IMR-90 (cell line): ENCODE data around the gene PQBP1. TPM values are rescaled to one million over a fixed set of nuclear protein-coding genes. Genes with fewer than 3 reads are reported as not detected.

Experiments
- ATAC-seq: fragments of 200-7000 bp; cut with Tn5 transposase; 2 replicates; pipeline ENCODE4 v1.9.1; 2020; ENCODE audit warnings: low read depth, mild to moderate bottlenecking, moderate library complexity
- BruUV-seq: library from RNA; stranded (reverse); fragments of 400-500 nt; replicated peaks from 2 replicates; lab custom pipeline; 2021; lab: Mats Ljungman, UMichigan
- CTCF ChIA-PET: fragments of 300-600 bp; formaldehyde crosslinking; extraction: SDS; loops from one replicate; lab custom pipeline; 2021; ENCODE audit warnings: antibody characterized with exemption; lab: Yijun Ruan, JAX
- POLR2A ChIA-PET: fragments of 300-600 bp; sonication (Branson Sonifier 250); formaldehyde crosslinking; loops from one replicate; lab custom pipeline; 2022; ENCODE audit warnings: antibody characterized with exemption; ENCODE audit not compliant: unreplicated experiment; lab: Charles Lee
- DNase-seq: peaks from one replicate; pipeline ENCODE4 v3.0.0; 2013
- H2AFZ ChIP-seq: replicated peaks from 2 replicates; pipeline ENCODE3; 2013; ENCODE audit warnings: low read length, mild to moderate bottlenecking; ENCODE audit not compliant: poor library complexity
- H2AK5ac ChIP-seq: 2 replicates; pipeline ENCODE4 v1.6.1; 2013; ENCODE audit warnings: low read depth, low read length, inconsistent platforms
- H2AK9ac ChIP-seq: replicated peaks from 2 replicates; pipeline ENCODE3; 2013; ENCODE audit warnings: mild to moderate bottlenecking, low read depth, low read length, moderate library complexity; ENCODE audit not compliant: poor library complexity
- H2BK120ac ChIP-seq: 2 replicates; pipeline ENCODE4 v1.6.1; 2013; ENCODE audit warnings: low read depth, low read length, inconsistent platforms
- H2BK15ac ChIP-seq: 3 replicates; pipeline ENCODE4 v1.6.1; 2013; ENCODE audit warnings: low read depth, low read length, inconsistent platforms
- H2BK20ac ChIP-seq: 2 replicates; pipeline ENCODE4 v1.6.1; 2013; ENCODE audit warnings: low read depth, mild to moderate bottlenecking, inconsistent platforms, low read length, moderate library complexity
- H2BK5ac ChIP-seq: 2 replicates; pipeline ENCODE4 v1.6.1; 2013; ENCODE audit warnings: mild to moderate bottlenecking, low read depth, low read length, inconsistent platforms; ENCODE audit not compliant: poor library complexity, severe bottlenecking
- H3K14ac ChIP-seq: replicated peaks from 2 replicates; pipeline ENCODE4 v1.6.1; 2013; ENCODE audit warnings: low read depth, low read length, inconsistent platforms
- H3K18ac ChIP-seq: 2 replicates; pipeline ENCODE4 v1.6.1; 2013; ENCODE audit warnings: low read depth, low read length, control low read depth
- H3K23ac ChIP-seq: 2 replicates; pipeline ENCODE4 v1.6.1; 2013; ENCODE audit warnings: low read depth, low read length, inconsistent platforms
- H3K27ac ChIP-seq: 2 replicates; pipeline ENCODE4 v1.5.1; 2013; ENCODE audit warnings: mild to moderate bottlenecking, control low read depth, low read length; ENCODE audit not compliant: insufficient read depth
- H3K27me3 ChIP-seq: 2 replicates; pipeline ENCODE4 v1.6.1; 2013; ENCODE audit warnings: low read length; ENCODE audit not compliant: control insufficient read depth, insufficient read depth
- H3K36me3 ChIP-seq: 2 replicates; pipeline ENCODE4 v1.6.1; 2013; ENCODE audit warnings: low read length, mixed read lengths; ENCODE audit not compliant: control insufficient read depth, insufficient read depth
- H3K4ac ChIP-seq: 2 replicates; pipeline ENCODE4 v1.6.1; 2013; ENCODE audit warnings: low read depth, low read length, inconsistent platforms
- H3K4me1 ChIP-seq: 2 replicates; pipeline ENCODE4 v1.6.1; 2013; ENCODE audit warnings: low read length, mixed read lengths; ENCODE audit not compliant: control insufficient read depth, insufficient read depth
- H3K4me2 ChIP-seq: 2 replicates; pipeline ENCODE4 v1.6.1; 2013; ENCODE audit warnings: low read depth, mild to moderate bottlenecking, control low read depth, low read length, moderate library complexity
- H3K4me3 ChIP-seq: 2 replicates; pipeline ENCODE4 v1.5.1; 2013; ENCODE audit warnings: low read depth, mild to moderate bottlenecking, control low read depth, low read length, moderate library complexity; ENCODE audit not compliant: insufficient read depth
- H3K56ac ChIP-seq: 2 replicates; pipeline ENCODE4 v1.6.1; 2013; ENCODE audit warnings: low read length, inconsistent platforms; ENCODE audit not compliant: insufficient read depth; ENCODE audit errors: extremely low read depth
- H3K79me1 ChIP-seq, 2 experiments: 2 replicates each; pipeline ENCODE4 v1.6.1; 2013; ENCODE audit warnings: low read length in 2 of 2, inconsistent platforms in 1 of 2, low read depth in 1 of 2
- H3K9ac ChIP-seq: 2 replicates; pipeline ENCODE4 v1.6.1; 2013; ENCODE audit warnings: low read depth, low read length, control low read depth
- H3K9me1 ChIP-seq: 2 replicates; pipeline ENCODE4 v1.6.1; 2013; ENCODE audit warnings: low read length, inconsistent platforms; ENCODE audit not compliant: insufficient read depth
- H3K9me3 ChIP-seq: 2 replicates; pipeline ENCODE4 v1.6.1; 2013; ENCODE audit warnings: low read length; ENCODE audit not compliant: control insufficient read depth, insufficient read depth
- H4K20me1 ChIP-seq: 2 replicates; pipeline ENCODE4 v1.6.1; 2013; ENCODE audit warnings: low read length, inconsistent platforms; ENCODE audit not compliant: insufficient read depth
- H4K5ac ChIP-seq: 2 replicates; pipeline ENCODE4 v1.6.1; 2013; ENCODE audit warnings: mild to moderate bottlenecking, low read depth, low read length, control low read depth
- H4K8ac ChIP-seq, 2 experiments: 2 replicates each; pipeline ENCODE4 v1.6.1; 2013; ENCODE audit warnings: low read depth in 2 of 2, low read length in 2 of 2, control low read depth in 1 of 2, inconsistent platforms in 1 of 2
- H4K91ac ChIP-seq: 2 replicates; pipeline ENCODE4 v1.6.1; 2013; ENCODE audit warnings: low read depth, low read length, inconsistent platforms; ENCODE audit not compliant: insufficient read depth
- RCOR1 ChIP-seq: IDR thresholded peaks from 2 replicates; pipeline ENCODE4 v1.6.1; 2012; ENCODE audit warnings: mild to moderate bottlenecking, low read length, improper control_type of control experiment; ENCODE audit not compliant: insufficient replicate concordance
- RFX5 ChIP-seq: IDR thresholded peaks from 2 replicates; pipeline ENCODE4 v1.8.0; 2012; ENCODE audit warnings: low read depth, mild to moderate bottlenecking, low read length, moderate library complexity
- SMC3 ChIP-seq: fragments of 150-350 bp; IDR thresholded peaks from 2 replicates; pipeline ENCODE4 v1.6.1; 2016; ENCODE audit warnings: low read depth, mild to moderate bottlenecking, antibody characterized with exemption, low read length, moderate library complexity
- WGBS, 2 experiments: methylation state at CpG; one replicate each; pipeline versions ENCODE4 v1.1.5 to v1.1.7; 2013; ENCODE audit warnings: missing lambda C conversion rate in 2 of 2; ENCODE audit not compliant: insufficient read length in 1 of 2; ENCODE audit errors: extremely low coverage in 2 of 2; 5-methylcytosine and 5-hydroxymethylcytosine counted together
- dilution Hi-C: fragments of 300-500 bp; cut with HindIII; formaldehyde crosslinking; loops from one replicate; pipeline ENCODE4 v1.14.3; 2018; ENCODE audit warnings: low sequenced_read_pairs; ENCODE audit not compliant: unreplicated experiment
- in situ Hi-C: fragments of 300-500 bp; cut with MboI; formaldehyde crosslinking; loops from 3 replicates; pipeline ENCODE4 v1.14.3; 2019; ENCODE audit warnings: low sequenced_read_pairs, inconsistent platforms, mixed read lengths
- intact Hi-C: fragments of 100-400 bp; cut with micrococcal nuclease; formaldehyde crosslinking; loops from 2 replicates; pipeline ENCODE4 v1.10.0; 2022
- polyA plus RNA-seq, 3 experiments: library from polyadenylated mRNA; depleted of rRNA; stranded (reverse); fragments of >200 nt; gene quantifications; 2 replicates each; pipeline ENCODE4 v1.2.3, GENCODE V29; 2012; ENCODE audit warnings: low replicate concordance in 1 of 3
- total RNA-seq: library from RNA; depleted of rRNA; stranded (reverse); fragments of >200 nt; gene quantifications from 2 replicates; pipeline ENCODE4 v1.2.3, GENCODE V29; 2012

PQBP1 gene
- total and polyA plus RNA-seq, 2 of the 4 experiments (the other 2 are of a cell fraction): 96.4 to 120 TPM

GRCh38 chrX:48942895-48943294, 45.2 kb downstream of the PQBP1 start:
- no TSS peak for BruUV-seq
- H3K9ac ChIP-seq: no peak overlapping the region
- peaks cover 55% of the 10 kb centered on the region for H4K20me1 ChIP-seq
- peaks cover 28% of the 10 kb centered on the region for H3K36me3 ChIP-seq
- ChIA-PET POLR2A (no interaction called here), CTCF (no interaction called here)
- in situ Hi-C loops (no loop called here), dilution Hi-C loops (no loop called here), intact Hi-C loops (loop anchor here (10.0 kb wide), 1 partner anchor 298 kb away; no protein-coding TSS in a partner anchor)
- no peaks in the 10 kb centered on the region for H3K9me3 ChIP-seq
- no peaks in the 10 kb centered on the region for H3K27me3 ChIP-seq
- no peak overlapping the region for H4K5ac ChIP-seq
- no peak overlapping the region for H2AK5ac ChIP-seq
- no peak overlapping the region for H4K8ac ChIP-seq
- no peak overlapping the region for H3K18ac ChIP-seq
- no peak overlapping the region for H3K4ac ChIP-seq
- H2BK5ac ChIP-seq: no peak overlapping the region
- DNase-seq (no peak), ATAC-seq (no peak)
- no peak overlapping the region for H3K4me3 ChIP-seq
- H3K56ac ChIP-seq: no peak overlapping the region
- no peak overlapping the region for H4K91ac ChIP-seq
- no peak overlapping the region for H2AFZ ChIP-seq
- no peak overlapping the region for H3K14ac ChIP-seq
- WGBS, 2 experiments: 50% methylated on average over 1 of the region's 2 CpGs; no CpG with 5 or more reads in 1 of the 2 experiments
- no peak overlapping the region for H2AK9ac ChIP-seq
- H3K27ac ChIP-seq: no peak overlapping the region
- H3K23ac ChIP-seq: no peak overlapping the region
- H2BK20ac ChIP-seq: no peak overlapping the region
- peaks cover 4 to 42% of the 10 kb centered on the region in 2 experiments; a peak in 3 of 4 replicates for H3K79me1 ChIP-seq
- H3K9me1 ChIP-seq: peaks cover 4% of the 10 kb centered on the region; the same call in 1 of the 2 replicates
- no peak overlapping the region for H3K4me2 ChIP-seq
- H2BK15ac ChIP-seq: no peak overlapping the region
- no peak overlapping the region for H2BK120ac ChIP-seq
- H3K4me1 ChIP-seq: no peaks in the 10 kb centered on the region
- TF ChIP-seq RCOR1 (no peak), SMC3 (no peak), RFX5 (no peak)
